ENCODE data around the gene BLOC1S4. TPM values are rescaled to one million over a fixed set of nuclear protein-coding genes. Genes with fewer than 3 reads are reported as not detected.

The BLOC1S4 gene
- total RNA-seq, 1 donor from 2014 or later: 10.7 TPM

DNA sequence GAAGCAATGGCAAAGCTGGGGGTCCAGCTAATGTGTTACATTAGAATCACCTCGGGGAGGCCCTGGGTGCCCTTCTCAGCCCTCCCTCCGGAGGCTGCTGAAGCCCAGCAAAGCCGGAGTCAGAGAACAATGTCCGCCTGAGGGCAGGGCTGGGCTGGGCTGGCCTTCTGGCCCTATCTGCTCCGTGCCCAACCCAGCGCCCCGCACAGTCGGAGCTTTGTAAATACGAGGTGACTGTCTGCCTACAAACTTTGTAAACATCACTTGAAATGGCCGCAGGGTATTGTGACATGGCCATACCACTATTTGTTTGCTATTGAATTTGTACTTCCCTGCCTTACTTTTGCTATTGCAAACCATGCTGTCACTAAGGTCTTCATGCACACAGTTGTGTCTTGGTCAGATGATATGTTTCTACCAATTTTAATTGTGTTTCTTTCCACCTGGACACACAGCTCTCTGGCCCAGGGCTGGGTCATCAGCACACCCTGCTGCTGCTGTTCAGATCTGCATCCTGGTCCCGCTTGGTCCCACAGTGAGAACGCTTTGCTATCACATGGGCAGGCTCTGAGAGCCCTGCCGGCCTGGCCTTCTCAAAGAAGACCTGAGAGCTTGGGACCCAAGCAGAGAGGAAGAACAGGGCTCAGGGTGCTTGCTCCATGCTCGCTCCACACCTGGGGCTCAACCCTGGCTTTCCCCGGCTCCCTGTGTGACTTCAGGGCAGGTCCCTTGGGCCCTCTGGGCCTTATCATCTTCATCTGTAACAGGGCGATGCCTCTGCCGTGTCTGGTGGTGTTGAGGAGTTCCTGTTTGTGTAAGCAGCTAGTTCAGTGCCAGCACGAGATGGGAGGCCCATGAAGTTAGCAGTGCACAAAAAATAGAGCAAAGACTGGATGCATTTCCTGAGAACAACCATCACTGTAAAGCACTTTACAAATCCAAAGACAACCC is 20.0 kb upstream of the BLOC1S4 start:
- no peak for DNase-seq
- no peaks in the 10 kb centered on the region for H3K9me3 ChIP-seq
- TF ChIP-seq, protein P1, sequence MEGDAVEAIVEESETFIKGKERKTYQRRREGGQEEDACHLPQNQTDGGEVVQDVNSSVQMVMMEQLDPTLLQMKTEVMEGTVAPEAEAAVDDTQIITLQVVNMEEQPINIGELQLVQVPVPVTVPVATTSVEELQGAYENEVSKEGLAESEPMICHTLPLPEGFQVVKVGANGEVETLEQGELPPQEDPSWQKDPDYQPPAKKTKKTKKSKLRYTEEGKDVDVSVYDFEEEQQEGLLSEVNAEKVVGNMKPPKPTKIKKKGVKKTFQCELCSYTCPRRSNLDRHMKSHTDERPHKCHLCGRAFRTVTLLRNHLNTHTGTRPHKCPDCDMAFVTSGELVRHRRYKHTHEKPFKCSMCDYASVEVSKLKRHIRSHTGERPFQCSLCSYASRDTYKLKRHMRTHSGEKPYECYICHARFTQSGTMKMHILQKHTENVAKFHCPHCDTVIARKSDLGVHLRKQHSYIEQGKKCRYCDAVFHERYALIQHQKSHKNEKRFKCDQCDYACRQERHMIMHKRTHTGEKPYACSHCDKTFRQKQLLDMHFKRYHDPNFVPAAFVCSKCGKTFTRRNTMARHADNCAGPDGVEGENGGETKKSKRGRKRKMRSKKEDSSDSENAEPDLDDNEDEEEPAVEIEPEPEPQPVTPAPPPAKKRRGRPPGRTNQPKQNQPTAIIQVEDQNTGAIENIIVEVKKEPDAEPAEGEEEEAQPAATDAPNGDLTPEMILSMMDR (IDR thresholded peaks at IDR 0.05): no peak
- peaks cover 24% of the 10 kb centered on the region for H3K4me1 ChIP-seq
- peak overlapping the region; percentile 72 for H3K27ac ChIP-seq
- H3K27me3 ChIP-seq: no peaks in the 10 kb centered on the region
- intact Hi-C loops (cut with DNase I): no loop called here
- no peaks in the 10 kb centered on the region for H3K36me3 ChIP-seq
- no peak overlapping the region for H3K4me3 ChIP-seq
- ATAC-seq: peak; percentile 60

DNA sequence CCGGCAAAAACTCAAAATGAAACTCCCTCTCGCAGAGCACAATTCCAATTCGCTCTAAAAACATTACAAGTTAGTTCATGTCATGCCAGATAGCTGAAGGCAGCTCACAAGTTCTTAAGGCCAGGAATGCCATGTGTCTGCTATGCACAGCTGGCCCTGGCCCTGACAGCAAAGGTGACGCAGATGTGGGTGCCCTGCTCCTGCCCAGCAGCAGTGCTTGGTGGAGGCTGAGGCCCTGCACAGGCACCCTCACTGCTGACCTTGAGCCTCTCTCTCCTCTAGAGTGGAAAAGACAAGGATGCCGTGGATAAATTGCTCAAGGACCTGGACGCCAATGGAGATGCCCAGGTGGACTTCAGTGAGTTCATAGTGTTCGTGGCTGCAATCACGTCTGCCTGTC is 19.4 kb upstream of the BLOC1S4 start:
- ATAC-seq (no peak), DNase-seq (no peak)
- Histone ChIP-seq H3K36me3 (no peaks in the 10 kb centered on the region), H3K9me3 (no peaks in the 10 kb centered on the region), H3K27me3 (no peaks in the 10 kb centered on the region), H3K4me1 (peaks cover 24% of the 10 kb centered on the region), H3K4me3 (no peak overlapping the region), H3K27ac (peak overlapping the region; percentile 72)
- TF ChIP-seq, protein P1 (IDR thresholded peaks at IDR 0.05): no peak
- intact Hi-C loops (cut with DNase I): no loop called here

DNA sequence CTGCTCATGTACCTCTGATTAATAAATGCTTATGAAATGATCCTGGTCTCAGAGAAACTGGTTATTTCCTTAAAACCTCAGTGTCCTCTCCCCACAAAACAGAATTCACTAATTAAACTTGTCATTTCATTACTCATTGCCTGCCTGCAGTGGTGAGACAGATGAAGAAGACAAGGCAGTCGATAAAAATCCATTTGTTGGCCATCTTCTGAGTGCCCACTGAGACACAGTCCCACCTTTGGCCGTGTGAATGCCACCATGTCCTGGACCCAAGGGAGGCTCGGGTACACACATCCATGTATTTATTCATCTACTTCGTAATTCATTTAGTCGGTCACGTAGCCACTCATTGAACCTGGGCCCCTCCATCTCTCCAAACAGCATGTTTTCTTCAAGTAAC is 18.8 kb upstream of the BLOC1S4 start:
- H3K27me3 ChIP-seq: no peaks in the 10 kb centered on the region
- no peak overlapping the region for H3K4me3 ChIP-seq
- DNase-seq: no peak
- H3K4me1 ChIP-seq: peaks cover 24% of the 10 kb centered on the region
- no peak for ATAC-seq
- TF ChIP-seq, protein P1 (IDR thresholded peaks at IDR 0.05): no peak
- intact Hi-C loops (cut with DNase I): no loop called here
- peak overlapping the region; percentile 72 for H3K27ac ChIP-seq
- no peaks in the 10 kb centered on the region for H3K9me3 ChIP-seq
- H3K36me3 ChIP-seq: no peaks in the 10 kb centered on the region

DNA sequence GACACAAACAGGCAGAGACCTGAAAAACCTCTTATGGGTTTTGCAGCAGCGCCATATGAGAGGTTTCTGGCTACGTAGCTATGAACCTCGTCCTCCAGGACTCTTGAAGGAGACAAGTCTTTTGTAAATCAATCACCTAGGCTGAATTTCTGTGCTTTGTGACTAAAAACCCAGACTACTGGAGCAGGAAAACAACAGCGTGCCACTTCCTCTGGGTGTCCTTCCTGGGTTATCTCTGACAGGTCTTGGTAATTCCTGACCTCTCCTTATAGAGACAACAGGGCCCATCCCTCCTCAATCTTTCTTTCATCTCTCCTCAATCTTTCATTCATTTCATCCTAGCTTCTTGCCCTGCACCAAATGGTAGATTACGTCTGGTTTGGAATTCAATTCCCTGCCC is 16.6 kb upstream of the BLOC1S4 start:
- ATAC-seq (no peak), DNase-seq (no peak)
- TF ChIP-seq, protein P1 (IDR thresholded peaks at IDR 0.05): no peak
- Histone ChIP-seq H3K27ac (no peak overlapping the region), H3K27me3 (no peaks in the 10 kb centered on the region), H3K36me3 (peaks cover 6% of the 10 kb centered on the region), H3K4me1 (peaks cover 21% of the 10 kb centered on the region), H3K9me3 (no peaks in the 10 kb centered on the region), H3K4me3 (no peak overlapping the region)
- intact Hi-C loops (cut with DNase I): no loop called here

DNA sequence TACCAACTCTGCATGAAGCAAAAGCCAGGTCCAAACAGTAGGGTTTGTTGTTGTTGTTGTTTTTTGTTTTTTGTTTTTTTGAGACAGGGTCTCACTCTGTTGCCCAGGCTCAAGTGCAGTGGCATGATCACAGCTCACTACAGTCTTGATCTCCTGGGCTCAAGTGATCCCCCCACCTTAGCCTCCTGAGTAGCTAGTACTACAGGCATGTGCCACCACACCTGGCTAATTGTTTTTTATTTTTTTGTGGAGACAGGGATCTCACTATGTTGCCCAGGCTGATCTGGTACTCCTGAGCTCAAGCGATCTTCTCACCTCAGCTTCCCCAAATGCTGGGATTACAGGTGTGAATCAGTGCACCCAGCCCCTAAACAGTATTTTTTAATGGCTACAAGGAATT is 16.1 kb upstream of the BLOC1S4 start:
- DNase-seq (no peak), ATAC-seq (no peak)
- no peak overlapping the region for H3K4me3 ChIP-seq
- peaks cover 6% of the 10 kb centered on the region for H3K36me3 ChIP-seq
- intact Hi-C loops (cut with DNase I): no loop called here
- H3K4me1 ChIP-seq: peaks cover 19% of the 10 kb centered on the region
- no peak overlapping the region for H3K27ac ChIP-seq
- TF ChIP-seq, protein P1 (IDR thresholded peaks at IDR 0.05): no peak
- H3K27me3 ChIP-seq: no peaks in the 10 kb centered on the region
- H3K9me3 ChIP-seq: no peaks in the 10 kb centered on the region

Data from upper lobe of right lung (tissue), 1 donor.